GM23338 (cell line): ENCODE measurements around the gene SPRR1B.

Source experiments
- CREB1 ChIP-seq: fragments of 250-450 bp; sonication (Bioruptor Pico); IDR thresholded peaks from 2 replicates; pipeline ENCODE4 v1.5.0; 2020; ENCODE audit warnings: low read depth, mild to moderate bottlenecking, moderate library complexity
- EZH2 ChIP-seq: fragments of 200-600 bp; sonication (generic); IDR thresholded peaks from one replicate; pipeline ENCODE4 v1.8.0; 2017; ENCODE audit warnings: antibody characterized with exemption, mild to moderate bottlenecking, low read depth; ENCODE audit not compliant: unreplicated experiment
- EZH2phosphoT487 ChIP-seq: fragments of 200-600 bp; sonication (generic); IDR thresholded peaks from one replicate; pipeline ENCODE4 v1.8.1; 2018; ENCODE audit warnings: antibody characterized with exemption; ENCODE audit not compliant: unreplicated experiment
- POLR2AphosphoS5 ChIP-seq: IDR thresholded peaks from 2 replicates; pipeline ENCODE4 v1.6.1; 2016; ENCODE audit warnings: antibody characterized with exemption, low read depth
- ZNF114 ChIP-seq: fragments of 250-450 bp; sonication (Bioruptor Pico); IDR thresholded peaks from 2 replicates; pipeline ENCODE4 v1.5.0; 2020; ENCODE audit warnings: mild to moderate bottlenecking, moderate library complexity
- TF ChIP-seq, protein P1 (sequence below), 2 experiments: fragments of 200-600 bp in 1 of 2; sonication (generic) in 1 of 2; conservative IDR thresholded peaks; 2 replicates each; pipeline versions ENCODE4 v1.5.1 to v1.6.1; 2016 to 2017; ENCODE audit warnings: antibody characterized with exemption in 2 of 2, low read depth in 2 of 2, mild to moderate bottlenecking in 2 of 2, moderate library complexity in 1 of 2

GRCh38 chr1:153030895-153031294 lies at the start of gene SPRR1B:
- TF ChIP-seq EZH2 (no peak), ZNF114 (CRISPR knock-in tag) (no peak), CREB1 (CRISPR knock-in tag) (no peak), POLR2AphosphoS5 (no peak), EZH2phosphoT487 (no peak)
- TF ChIP-seq, protein P1, sequence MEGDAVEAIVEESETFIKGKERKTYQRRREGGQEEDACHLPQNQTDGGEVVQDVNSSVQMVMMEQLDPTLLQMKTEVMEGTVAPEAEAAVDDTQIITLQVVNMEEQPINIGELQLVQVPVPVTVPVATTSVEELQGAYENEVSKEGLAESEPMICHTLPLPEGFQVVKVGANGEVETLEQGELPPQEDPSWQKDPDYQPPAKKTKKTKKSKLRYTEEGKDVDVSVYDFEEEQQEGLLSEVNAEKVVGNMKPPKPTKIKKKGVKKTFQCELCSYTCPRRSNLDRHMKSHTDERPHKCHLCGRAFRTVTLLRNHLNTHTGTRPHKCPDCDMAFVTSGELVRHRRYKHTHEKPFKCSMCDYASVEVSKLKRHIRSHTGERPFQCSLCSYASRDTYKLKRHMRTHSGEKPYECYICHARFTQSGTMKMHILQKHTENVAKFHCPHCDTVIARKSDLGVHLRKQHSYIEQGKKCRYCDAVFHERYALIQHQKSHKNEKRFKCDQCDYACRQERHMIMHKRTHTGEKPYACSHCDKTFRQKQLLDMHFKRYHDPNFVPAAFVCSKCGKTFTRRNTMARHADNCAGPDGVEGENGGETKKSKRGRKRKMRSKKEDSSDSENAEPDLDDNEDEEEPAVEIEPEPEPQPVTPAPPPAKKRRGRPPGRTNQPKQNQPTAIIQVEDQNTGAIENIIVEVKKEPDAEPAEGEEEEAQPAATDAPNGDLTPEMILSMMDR (conservative IDR thresholded peaks at IDR 0.05; ENCODE audit: low read depth in 2 of 2): no peak
